GM10847 (cell line): ENCODE measurements around the gene STK4.

ENCODE experiments used
- POLR2A ChIP-seq: IDR thresholded peaks from 2 replicates; pipeline ENCODE4 v1.6.1; 2011; ENCODE audit not compliant: insufficient read length; ENCODE audit errors: extremely low read depth

Gene STK4

DNA sequence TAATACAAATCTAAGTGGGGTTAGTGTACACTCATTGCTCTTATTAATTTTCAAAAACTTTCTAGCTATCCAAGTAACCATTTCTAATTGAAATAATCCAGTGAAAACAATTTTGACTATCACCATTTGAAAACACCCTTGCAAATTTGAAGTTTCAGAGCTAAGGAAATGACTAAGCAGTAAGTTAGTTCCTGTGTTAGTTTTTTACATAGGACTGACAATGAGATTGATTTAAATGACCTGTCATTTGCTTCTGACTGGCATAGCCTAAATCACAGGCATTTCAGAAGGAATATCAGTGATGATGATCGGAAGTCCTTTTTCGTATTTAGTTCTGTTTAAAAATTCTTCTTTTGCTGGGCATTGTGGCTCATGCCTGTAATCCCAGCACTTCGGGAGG is 27.0 kb downstream of the STK4 start:
- TF ChIP-seq POLR2A: no peak

DNA sequence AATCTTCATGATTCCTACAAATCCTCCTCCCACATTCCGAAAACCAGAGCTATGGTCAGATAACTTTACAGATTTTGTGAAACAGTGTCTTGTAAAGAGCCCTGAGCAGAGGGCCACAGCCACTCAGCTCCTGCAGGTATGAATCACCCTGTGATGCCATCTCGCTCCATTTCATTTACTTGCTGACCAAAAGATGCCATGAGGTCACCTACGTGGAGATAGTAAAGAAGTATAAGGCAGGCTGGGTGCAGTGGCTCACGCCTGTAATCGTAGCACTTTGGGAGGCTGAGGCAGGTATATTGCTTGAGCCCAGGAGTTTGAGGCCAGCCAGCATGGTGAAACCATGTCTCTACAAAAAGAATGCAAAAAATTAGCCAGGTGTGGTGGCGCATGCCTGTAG is 30.9 kb downstream of the STK4 start:
- no peak for TF ChIP-seq POLR2A

DNA sequence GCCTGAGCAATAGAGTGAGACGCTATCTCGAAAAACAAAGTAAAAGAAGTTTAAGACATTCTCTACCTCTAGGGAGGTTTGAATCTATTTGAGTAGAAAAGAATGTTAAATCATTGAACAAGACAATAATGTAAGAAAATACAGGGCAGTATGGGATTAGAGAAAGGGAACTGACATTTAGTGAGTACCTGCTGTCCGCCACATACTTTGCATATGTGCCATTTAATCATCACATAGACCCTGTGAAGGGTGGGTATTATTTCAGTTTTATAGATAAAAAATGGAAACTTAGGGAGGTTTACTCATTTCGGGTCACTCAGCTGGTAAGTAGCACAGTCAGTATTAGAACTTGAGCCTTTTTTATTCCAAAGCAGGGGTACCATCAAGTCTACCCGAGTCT is 31.4 kb downstream of the STK4 start:
- no peak for TF ChIP-seq POLR2A

DNA sequence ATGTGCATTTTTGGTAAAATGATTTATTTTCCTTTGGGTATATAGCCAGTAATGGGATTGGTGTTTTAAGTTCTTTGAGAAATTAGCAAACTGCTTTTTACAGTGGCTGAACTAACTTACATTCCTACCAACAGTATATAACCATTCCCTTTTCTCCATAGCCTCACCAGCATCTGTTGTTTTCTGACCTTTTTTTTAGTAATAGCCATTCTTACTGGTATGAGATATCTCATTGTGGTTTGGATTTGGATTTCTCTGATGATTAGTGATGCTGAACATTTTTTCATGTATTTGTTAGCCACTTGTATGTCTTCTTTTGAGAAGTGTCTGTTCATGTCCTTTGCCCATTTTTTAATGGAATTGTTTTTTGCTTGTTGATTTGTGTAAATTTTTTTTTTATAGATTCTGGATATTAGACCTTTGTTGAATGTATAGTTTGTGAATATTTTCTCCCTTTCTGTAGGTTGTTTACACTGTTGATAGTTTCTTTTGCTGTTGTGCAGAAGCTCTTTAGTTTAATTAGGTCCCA is 42.3 kb downstream of the STK4 start:
- no peak for TF ChIP-seq POLR2A

DNA sequence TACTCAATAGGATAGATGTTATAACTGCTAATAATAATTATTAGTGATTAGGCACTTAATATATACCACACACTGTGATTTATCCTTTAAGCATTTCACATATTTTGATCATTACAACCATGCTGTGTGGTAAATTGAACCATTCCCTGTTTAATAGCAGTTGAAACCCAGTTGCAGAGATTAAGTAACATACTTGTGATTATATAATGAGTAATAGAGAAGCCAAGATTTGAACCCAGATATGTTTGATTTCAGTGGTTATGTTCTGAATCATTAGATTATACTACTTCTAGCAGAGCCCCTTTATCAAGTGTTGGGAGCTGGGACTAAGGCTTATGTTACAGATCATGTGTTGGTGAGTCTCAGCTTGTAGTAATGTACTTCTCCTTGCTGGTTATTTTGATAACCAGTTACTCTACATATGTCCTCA is 44.1 kb downstream of the STK4 start:
- no peak for TF ChIP-seq POLR2A

DNA sequence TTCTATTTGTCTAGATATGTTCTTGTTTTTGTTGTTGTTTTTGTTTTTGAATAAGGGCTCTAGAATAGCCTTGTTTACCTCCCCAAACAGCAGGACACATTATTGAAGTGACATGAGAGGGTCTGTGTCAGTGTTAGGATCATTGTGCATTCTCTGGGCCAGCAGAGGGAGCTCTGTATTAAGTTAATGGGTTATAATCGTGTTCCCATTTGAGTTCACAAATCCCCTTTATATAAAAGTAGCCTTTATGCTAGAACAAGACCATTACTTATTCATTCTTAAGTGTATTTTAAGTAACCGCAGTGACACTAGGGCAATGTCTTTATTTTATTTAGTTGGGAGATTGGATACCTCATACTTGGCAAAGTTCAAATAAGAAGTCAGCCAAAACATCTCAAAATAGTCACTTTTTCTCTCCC is 44.8 kb downstream of the STK4 start:
- no peak for TF ChIP-seq POLR2A

DNA sequence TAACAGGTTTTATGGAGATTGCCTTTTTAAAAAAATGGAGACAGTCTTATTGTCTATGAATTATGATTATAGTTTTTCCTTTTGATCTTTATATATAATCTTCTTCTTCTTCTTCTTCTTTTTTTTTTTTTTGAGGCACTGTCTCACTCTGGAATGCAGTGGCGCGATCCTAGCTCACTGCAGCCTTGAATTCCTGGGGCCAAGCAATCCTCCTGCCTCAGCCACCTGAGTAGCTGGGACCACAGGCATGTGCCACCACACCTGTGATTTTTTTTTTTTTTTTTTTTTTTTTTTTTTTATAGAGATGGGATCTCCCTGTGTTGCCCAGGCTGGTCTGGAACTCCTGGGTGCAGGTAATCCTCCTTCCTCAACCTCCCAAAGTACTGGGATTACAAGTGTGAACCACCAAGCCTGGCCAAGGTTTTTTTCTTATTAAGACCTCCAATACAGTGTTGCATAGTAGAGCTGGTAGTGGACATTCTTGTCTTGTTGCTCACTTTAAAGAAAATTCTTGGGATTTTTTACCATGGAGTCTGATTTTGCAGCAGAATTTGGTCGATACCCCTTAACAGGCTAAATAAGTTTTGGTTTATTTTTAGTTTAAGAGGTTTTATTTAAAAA is 46.5 kb downstream of the STK4 start:
- TF ChIP-seq POLR2A: no peak

DNA sequence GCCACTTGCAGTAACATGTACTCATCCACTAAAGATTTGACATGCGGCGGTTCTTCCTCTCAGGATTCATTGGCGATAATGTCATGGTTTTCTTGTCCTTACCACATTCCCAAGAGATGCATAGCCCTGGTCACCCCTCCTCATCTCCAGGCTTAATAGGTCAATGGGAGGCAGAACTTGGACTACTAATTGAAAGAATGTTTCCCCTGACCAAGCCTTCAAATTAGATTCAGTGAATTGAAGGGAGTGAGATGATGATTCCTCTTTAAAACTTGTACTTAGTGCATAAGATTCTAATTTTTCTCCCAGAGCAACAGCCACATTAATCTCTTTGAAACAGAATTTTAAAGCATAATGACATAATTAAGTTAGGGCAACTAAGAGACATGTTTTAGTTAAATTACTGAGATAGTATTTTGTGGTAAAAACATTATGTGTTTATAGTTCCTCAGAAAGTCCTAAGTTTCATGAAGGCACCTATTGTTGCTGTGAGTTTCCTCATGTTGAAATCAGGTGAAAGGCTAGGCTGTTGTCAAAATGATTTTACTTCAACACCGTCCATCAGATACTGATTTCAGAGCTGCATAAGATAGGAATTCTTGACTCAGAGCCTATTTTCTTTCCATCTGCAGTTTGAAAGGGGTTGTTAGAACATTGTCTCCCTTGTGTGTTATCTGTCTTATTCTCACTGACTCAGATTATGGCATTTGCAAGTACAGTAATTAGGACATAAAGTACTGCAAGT is 48.5 kb downstream of the STK4 start:
- no peak for TF ChIP-seq POLR2A

DNA sequence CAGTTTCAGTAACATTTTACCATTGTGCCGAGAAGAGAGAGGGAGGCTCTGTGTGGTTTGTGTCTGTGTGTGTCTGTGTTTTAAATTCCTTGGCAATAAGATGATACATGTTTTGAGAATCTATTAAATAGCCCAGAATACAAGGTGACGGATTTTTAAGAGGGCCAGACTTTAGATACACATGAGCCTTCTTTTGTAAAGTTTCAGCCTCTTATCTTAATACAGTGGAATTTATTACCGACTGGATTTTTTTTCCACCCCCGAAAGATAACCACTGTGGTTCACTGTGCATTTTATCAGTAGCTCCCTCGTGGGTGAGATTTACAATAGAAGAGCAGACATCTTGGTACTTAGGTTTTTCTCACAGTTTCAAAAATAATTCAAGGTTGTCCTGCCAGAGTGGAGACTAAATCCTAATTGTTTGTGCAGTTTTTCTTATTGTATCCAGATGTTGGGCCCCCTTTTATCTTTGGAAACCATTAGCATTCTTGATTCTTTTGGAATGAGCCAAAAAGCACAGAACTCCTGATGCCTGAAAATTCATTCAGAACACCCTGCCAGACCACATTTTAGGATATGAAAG is 49.9 kb downstream of the STK4 start:
- TF ChIP-seq POLR2A: no peak

DNA sequence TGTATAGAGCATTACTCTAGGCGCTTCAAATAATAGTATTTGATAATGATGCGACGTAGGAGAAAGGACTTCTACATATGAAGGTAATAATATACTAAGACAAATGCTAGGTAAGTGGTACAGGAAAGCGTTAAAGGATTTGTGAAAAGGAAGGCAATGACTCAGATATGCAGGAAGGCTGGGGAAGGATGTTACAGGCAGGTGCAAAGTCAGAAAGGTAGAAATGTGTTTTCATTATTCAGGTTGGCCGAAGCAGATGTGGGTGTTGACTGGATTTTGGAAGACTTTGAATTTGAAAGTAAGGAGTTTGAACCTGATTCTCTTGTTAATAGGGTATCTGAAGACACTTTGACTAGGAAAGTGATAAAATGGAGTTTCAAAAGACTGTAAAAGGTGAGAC is 51.0 kb downstream of the STK4 start:
- no peak for TF ChIP-seq POLR2A

DNA sequence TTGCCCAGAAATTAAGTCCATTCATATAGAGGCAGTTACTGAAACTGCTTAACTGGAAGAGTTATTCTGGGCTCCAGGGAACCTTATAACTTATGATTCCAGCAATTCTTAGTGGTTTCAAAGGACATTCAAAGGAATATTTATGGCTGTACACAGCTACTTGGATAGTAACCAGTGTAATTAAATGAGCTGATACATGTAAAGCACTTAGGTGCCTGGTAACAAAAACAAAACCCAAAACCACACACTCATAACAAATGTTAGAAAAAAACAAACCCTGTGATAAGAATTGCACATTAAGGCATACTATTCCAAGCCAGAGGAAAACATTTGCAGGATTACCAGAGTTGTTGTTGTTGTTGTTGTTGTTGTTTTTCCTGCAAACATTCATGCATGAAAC is 51.5 kb downstream of the STK4 start:
- no peak for TF ChIP-seq POLR2A

DNA sequence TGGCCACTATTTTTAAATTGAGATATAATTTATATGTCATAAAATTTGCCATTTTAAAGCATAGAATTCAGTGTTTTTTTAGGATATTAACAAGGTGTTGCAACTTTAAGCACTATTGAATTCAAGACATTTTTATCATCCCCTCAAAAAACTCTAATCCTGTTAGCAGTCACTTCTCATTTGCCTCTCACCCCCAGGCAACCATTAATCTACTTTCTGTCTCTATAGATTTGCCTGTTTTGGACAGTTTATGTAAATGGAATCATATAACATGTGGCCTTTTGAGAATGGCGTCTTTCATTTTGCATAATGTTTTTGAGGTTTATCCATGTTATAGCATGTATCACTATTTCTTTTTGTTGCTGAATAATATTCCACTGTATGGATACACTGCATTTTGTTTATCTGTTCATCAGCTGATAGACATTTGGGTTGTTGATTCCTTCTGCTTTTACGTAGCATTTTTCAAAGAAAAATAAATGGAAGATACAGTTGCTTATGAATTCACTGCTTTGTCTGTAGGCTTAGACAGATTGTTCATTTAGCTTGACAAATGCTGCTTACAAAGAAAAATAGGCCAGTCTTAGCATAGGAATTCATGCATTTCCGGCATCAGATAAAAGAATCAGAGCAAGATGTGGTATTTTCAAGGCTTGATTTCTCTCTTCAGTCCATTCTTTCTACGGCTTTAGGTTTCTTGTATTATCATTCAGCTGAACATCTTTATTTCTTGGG is 52.9 kb downstream of the STK4 start:
- TF ChIP-seq POLR2A: no peak

DNA sequence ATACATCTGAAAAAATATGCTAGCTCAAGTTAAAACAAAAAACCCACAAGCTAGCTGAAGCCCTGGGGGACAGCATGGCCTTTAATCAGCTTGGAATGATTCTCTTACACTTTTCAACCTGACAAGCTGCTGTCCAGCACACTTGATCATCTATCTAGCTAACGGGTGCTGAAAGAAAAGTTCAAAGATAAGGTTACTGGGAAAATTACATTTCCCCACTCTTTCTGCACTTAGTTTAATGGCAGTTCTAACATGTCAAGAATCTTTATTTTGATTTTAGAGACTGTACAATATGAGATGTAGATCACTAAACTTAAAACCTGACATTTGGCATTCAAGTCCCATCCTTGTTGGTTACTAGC is 53.4 kb downstream of the STK4 start:
- TF ChIP-seq POLR2A: no peak

DNA sequence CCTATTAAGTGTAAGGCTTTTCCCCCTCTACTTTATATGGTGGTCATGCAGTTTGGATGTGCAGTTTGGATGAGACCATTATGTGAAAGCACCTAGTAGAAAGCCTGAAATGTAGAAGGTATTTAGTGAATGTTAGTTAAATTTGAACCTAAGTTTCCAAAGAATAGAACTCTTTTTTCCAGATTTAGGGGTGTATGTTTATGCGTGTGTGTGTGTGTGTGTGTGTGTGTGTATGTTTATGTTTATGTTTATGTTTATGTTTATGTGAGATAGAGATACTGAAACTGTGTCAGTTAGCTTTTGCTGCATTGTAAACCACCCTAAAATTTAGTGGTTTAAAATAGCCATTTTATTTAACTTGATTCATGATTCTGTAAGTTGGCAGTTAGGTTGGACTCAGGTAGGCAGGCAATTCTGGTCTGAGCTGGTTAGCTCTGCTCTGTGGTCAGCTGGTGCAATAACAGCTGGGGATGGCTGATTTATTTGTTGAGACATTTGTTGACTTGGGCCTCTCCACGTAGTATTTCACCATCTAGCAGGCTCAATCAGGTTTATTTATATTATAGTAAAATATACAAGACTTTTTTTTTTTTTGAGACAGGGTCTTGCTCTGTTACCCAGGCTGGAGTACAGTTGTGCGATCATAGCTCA is 54.0 kb downstream of the STK4 start:
- TF ChIP-seq POLR2A: no peak

DNA sequence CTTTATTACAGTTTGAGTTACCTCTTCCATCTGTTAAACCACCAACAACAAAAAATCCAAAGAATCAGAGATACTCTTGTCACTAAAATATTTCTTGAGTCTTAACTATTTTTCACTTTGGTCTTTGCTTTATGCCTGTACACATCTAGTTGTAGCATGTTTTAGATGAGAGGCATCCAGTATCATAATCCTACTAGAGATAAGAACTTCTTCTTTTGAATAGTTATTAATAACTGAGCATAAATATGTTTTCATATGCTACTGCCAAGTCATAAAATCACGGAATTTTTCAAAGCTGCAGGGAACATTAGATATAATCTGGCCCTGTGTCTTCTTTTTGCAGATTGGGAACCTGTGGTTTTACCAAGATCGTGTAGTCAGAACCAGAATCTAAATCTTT is 55.3 kb downstream of the STK4 start:
- no peak for TF ChIP-seq POLR2A
